Adrenal gland (tissue), 12 donors: ENCODE results near the gene PRR11. TPM values are rescaled to one million over a fixed set of nuclear protein-coding genes. Genes with fewer than 3 reads are reported as not detected.
"Not testable (repeated sequence)": the region's sequence is repeated elsewhere in the genome, so short reads cannot be mapped to it uniquely, and the experiment has no call there.

Experiments
- DNase-seq, 7 donors: peaks; one replicate each; pipeline ENCODE4 v3.0.0-alpha.2; 2019 to 2020
- H3K27ac ChIP-seq, 5 donors: fragments of 200-600 bp; sonication (generic) in 4 of 5; 1 replicate in 3 of 5; 2 replicates in 2 of 5; pipeline versions ENCODE4 v1.5.1 to v1.8.0; 2016 to 2020; ENCODE audit warnings: mild to moderate bottlenecking in 1 of 5
- H3K27me3 ChIP-seq: fragments of 200-600 bp; 2 replicates; pipeline ENCODE4 v1.8.0; 2021
- H3K36me3 ChIP-seq, 2 donors: fragments of 200-600 bp; replicated peaks in 1 of 2; 1 replicate in 1 of 2; 2 replicates in 1 of 2; pipeline versions ENCODE4 v1.5.1 to v1.8.0; 2018 to 2022
- H3K4me1 ChIP-seq, 2 donors: fragments of 200-600 bp; replicated peaks in 1 of 2; 1 replicate in 1 of 2; 2 replicates in 1 of 2; pipeline versions ENCODE4 v1.5.1 to v1.8.0; 2018 to 2021
- H3K4me3 ChIP-seq, 4 donors: fragments of 200-600 bp; sonication (generic) in 3 of 4; one replicate each; pipeline ENCODE4 v1.5.1; 2016 to 2018
- H3K9me3 ChIP-seq, 3 donors: fragments of 200-600 bp; sonication (generic) in 1 of 3; replicated peaks in 1 of 3; 1 replicate in 2 of 3; 2 replicates in 1 of 3; pipeline versions ENCODE4 v1.5.1 to v1.8.0; 2016 to 2021
- POLR2A ChIP-seq, 2 donors: fragments of 450-650 bp; IDR thresholded peaks; one replicate each; pipeline ENCODE4 v1.6.1; 2017; ENCODE audit warnings: antibody characterized with exemption in 2 of 2, mild to moderate bottlenecking in 2 of 2, moderate library complexity in 1 of 2
- WGBS, 4 donors: extraction: QIAGEN DNeasy Blood & Tissue Kit in 2 of 4; methylation state at CpG; one replicate each; pipeline versions ENCODE4 v1.1.5 to v1.1.7; 2013 to 2017; 5-methylcytosine and 5-hydroxymethylcytosine counted together
- intact Hi-C, 2 donors: fragments of 100-400 bp; cut with DNase I; formaldehyde crosslinking; loops; one replicate each; pipeline versions ENCODE4 v1.14.1 to v1.15.0; 2022 to 2023
- polyA plus RNA-seq, 3 donors: library from polyadenylated mRNA; stranded (reverse); fragments of 200-250 nt in 2 of 3; fragments of 350-450 nt in 1 of 3; fragmentation: Illumina TruSeq in 1 of 3; extraction: RNeasy Lipid Tissue Mini Kit (QIAGEN cat#74804) in 1 of 3; gene quantifications; one replicate each; pipeline ENCODE4 v1.2.3, GENCODE V29; 2013 to 2014
- total RNA-seq, 9 donors: library from RNA; depleted of rRNA in 4 of 9; stranded (reverse); fragments of >200 nt in 4 of 9; fragments of 120-200 nt in 1 of 9; fragmentation: NEBNext Ultra II Directional in 1 of 9; extraction: Animal tissue kit (Norgen Biotek cat#: 25700) in 1 of 9; gene quantifications; one replicate each; pipeline versions ENCODE4 v1.1.0 to v1.2.4, GENCODE V29; 2013 to 2023
- TF ChIP-seq, protein P1 (sequence below), 6 experiments: fragments of 450-650 bp in 4 of 6; fragments of 200-600 bp in 2 of 6; sonication (generic) in 1 of 6; IDR thresholded peaks; 1 replicate in 5 of 6; 2 replicates in 1 of 6; pipeline versions ENCODE4 v1.5.1 to v1.8.0; 2016 to 2021; ENCODE audit warnings: antibody characterized with exemption in 6 of 6, mild to moderate bottlenecking in 2 of 6, moderate library complexity in 1 of 6
- donor health status: healthy with polysubstance abuse.
- donor health status: Bipolar disorder and iron deficiency.
- donor health status: DM: yes; HTN: yes; CAD: no.
- donor health status: DM: no; HTN: no; CAD: no.
- donor health status: DM: no; HTN: no; CAD: no.
- donor health status: DM: yes; HTN: yes; CAD: no.

Gene PRR11
- total and polyA plus RNA-seq, 12 donors, result 0.16 to 5.7 (median 1.8) TPM

DNA sequence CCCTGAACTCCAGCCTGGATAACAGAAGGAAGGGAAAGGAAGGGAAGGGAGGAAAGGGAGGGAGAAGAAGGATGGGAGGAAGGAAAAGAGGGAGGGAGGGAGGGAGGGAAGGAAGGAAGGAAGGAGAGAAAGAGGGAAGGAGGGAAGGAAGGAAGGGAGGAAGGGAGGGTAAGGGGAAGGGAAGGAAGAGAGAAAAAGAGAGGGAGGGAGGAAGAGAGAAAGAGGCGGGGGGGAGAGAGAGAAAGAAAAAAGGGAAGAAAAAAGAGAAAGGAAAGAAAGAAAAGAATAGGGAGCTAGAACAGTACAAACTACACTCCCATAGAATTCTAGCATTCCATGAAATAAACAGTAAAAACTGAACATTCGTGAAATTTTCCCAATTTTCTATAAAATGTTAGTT lies 25.7 kb upstream of the PRR11 start:
- Histone ChIP-seq H3K4me3 (no peak overlapping the region), H3K27ac (no peak overlapping the region), H3K27me3 (no peaks in the 10 kb centered on the region), H3K9me3 (no peaks in the 10 kb centered on the region), H3K4me1 (no peaks in the 10 kb centered on the region), H3K36me3 (no peaks in the 10 kb centered on the region)
- TF ChIP-seq, protein P1, sequence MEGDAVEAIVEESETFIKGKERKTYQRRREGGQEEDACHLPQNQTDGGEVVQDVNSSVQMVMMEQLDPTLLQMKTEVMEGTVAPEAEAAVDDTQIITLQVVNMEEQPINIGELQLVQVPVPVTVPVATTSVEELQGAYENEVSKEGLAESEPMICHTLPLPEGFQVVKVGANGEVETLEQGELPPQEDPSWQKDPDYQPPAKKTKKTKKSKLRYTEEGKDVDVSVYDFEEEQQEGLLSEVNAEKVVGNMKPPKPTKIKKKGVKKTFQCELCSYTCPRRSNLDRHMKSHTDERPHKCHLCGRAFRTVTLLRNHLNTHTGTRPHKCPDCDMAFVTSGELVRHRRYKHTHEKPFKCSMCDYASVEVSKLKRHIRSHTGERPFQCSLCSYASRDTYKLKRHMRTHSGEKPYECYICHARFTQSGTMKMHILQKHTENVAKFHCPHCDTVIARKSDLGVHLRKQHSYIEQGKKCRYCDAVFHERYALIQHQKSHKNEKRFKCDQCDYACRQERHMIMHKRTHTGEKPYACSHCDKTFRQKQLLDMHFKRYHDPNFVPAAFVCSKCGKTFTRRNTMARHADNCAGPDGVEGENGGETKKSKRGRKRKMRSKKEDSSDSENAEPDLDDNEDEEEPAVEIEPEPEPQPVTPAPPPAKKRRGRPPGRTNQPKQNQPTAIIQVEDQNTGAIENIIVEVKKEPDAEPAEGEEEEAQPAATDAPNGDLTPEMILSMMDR (IDR thresholded peaks at IDR 0.05), result no peak
- TF ChIP-seq POLR2A (IDR thresholded peaks at IDR 0.05), result no peak
- DNase-seq, result no peak
- WGBS, 4 donors, result 50 to 72% (median 51%) methylated on average over 2 of the region's 2 CpGs
- intact Hi-C loops, result no loop called here

DNA sequence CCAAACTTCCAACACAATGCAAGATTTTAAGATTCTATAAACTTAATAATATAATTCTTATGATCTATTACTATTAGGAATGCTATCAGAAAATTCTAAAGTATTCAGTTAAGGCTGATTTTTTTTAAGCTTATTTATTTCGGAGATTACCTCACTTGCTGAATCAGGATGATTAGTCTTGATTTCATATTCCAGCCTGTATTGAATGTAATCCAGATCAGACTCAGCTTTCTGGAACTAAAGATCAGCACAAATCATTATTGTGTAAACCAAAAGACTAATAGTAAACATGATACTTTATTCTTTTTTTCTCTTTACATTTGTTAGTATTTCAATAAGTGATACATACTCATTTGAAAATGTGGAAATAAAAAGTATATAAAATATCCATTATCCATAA lies 24.4 kb upstream of the PRR11 start:
- no peaks in the 10 kb centered on the region for H3K4me1 ChIP-seq
- H3K9me3 ChIP-seq, result no peaks in the 10 kb centered on the region
- WGBS, 4 donors, result 78 to 91% (median 83%) methylated on average over 1 of the region's 1 CpG
- no peak overlapping the region for H3K27ac ChIP-seq
- H3K27me3 ChIP-seq, result no peaks in the 10 kb centered on the region
- DNase-seq, result no peak
- no peaks in the 10 kb centered on the region for H3K36me3 ChIP-seq
- no peak overlapping the region for H3K4me3 ChIP-seq
- intact Hi-C loops, result no loop called here
- TF ChIP-seq, protein P1 (IDR thresholded peaks at IDR 0.05), result no peak
- TF ChIP-seq POLR2A (IDR thresholded peaks at IDR 0.05), result no peak

DNA sequence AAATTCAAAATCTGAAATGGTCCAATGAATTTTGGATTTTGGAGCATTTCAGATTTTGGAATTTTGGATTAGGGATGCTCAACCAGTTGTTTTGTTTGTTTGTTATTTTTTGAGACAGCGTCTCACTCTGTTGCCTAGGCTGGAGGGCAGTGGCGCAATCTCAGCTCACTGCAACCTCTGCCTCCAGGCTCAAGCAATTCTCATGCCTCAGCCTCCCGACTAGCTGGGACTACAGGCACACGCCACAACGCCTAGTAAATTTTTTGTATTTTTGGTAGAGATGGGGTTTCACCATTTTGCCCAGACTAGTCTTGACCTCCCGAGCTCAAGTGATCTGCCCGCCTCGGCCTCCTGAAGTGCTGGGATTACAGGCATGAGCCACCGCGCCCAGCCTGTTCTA lies 17.2 kb upstream of the PRR11 start:
- DNase-seq, H3K4me1 ChIP-seq, H3K27ac ChIP-seq, H3K4me3 ChIP-seq, H3K36me3 ChIP-seq, H3K27me3 ChIP-seq, H3K9me3 ChIP-seq, intact Hi-C loops: not testable (repeated sequence)
- WGBS, 4 donors, result 94 to 97% (median 95%) methylated on average over 10 of the region's 10 CpGs

DNA sequence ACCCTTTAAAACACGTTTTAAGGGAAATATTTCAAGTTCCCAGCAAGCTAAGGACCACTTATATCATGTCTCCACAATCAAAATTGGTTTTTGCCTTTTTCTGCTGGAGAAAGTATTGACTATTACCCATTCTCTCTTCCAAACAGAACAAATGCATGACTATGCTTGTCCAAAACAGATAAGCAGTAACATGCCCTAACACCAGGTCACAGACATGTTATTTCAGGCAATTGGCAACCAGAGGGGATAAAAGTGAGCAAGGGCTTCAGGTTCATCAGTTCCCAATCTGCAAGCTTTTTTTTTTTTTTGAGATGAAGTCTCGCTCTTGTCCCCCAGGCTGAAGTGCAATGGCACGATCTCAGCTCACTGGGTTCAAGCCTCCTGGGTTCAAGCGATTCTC lies 15.6 kb upstream of the PRR11 start:
- no peaks in the 10 kb centered on the region for H3K27me3 ChIP-seq
- intact Hi-C loops, result no loop called here
- H3K27ac ChIP-seq, result no peak overlapping the region
- TF ChIP-seq, protein P1 (IDR thresholded peaks at IDR 0.05), result no peak
- TF ChIP-seq POLR2A (IDR thresholded peaks at IDR 0.05), result no peak
- no peak for DNase-seq
- WGBS, 4 donors, result 96 to 98% (median 97%) methylated on average over 4 of the region's 4 CpGs
- no peak overlapping the region for H3K4me3 ChIP-seq
- no peaks in the 10 kb centered on the region for H3K9me3 ChIP-seq
- no peaks in the 10 kb centered on the region for H3K4me1 ChIP-seq
- H3K36me3 ChIP-seq, result no peaks in the 10 kb centered on the region

DNA sequence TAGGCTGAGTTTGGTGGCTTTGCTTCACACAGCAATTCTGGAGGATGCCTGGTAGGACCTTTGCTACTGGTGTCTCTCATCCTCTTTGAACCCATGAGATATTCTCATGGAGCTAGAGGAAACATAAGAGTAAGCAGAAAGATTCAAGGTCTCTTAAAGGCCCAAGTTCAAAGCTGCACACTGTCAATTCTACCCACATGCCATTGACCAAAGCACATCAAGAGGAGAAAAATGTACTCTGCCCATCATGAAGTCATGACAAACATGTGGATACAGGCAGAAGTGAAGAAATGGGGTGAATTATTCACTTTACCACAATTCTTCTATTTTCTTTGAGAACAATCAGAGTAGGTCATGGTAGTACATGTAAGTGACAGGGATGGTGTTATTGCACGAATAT lies 13.7 kb upstream of the PRR11 start:
- no peaks in the 10 kb centered on the region for H3K27me3 ChIP-seq
- H3K9me3 ChIP-seq, result no peaks in the 10 kb centered on the region
- H3K36me3 ChIP-seq, result no peaks in the 10 kb centered on the region
- WGBS, 4 donors, result 89 to 96% (median 93%) methylated on average over 1 of the region's 1 CpG
- no peak for DNase-seq
- intact Hi-C loops, result no loop called here
- TF ChIP-seq POLR2A (IDR thresholded peaks at IDR 0.05), result no peak
- TF ChIP-seq, protein P1 (IDR thresholded peaks at IDR 0.05), result no peak
- H3K4me3 ChIP-seq, result no peak overlapping the region
- H3K27ac ChIP-seq, result no peak overlapping the region
- H3K4me1 ChIP-seq, result no peaks in the 10 kb centered on the region
